Fibroblast of peridontal ligament (primary cell): Measurements from ENCODE around the gene NDUFA3.

Experiments used
- DNase-seq: peaks from one replicate; pipeline ENCODE4 v3.0.0-alpha.2; 2010; ENCODE audit errors: extremely low read depth

Gene NDUFA3

DNA sequence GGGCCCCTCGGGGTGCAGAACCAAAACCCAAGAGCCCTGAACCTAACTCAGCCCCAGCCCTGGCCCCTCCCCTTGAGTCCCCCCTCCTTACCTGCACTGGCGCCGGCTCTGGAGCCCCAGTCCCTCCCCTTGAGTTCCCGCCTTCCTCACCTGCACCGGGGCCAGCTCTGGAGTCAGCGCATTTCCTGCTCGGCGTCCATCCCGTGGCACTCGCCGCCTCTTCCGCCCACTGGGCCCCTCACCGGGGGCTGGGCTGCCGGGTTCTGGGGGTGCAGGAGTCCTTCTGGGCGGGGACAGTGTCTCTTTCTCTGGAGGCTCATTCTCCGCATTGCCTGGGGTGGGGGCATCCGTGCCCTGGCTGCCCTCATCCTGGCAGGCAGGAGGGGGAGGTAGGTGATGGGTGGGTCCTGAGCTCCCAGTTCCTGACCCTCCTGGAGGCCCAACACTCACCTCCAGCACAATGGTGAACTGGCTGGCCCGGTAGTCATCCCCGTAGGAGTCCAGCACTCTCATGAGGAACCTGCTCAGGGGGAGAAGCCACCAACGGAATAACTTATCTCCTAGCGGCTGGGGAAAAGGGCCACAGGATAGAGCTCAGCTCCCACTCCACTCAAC, 5.3 kb downstream of the NDUFA3 start:
- DNase-seq = no peak

DNA sequence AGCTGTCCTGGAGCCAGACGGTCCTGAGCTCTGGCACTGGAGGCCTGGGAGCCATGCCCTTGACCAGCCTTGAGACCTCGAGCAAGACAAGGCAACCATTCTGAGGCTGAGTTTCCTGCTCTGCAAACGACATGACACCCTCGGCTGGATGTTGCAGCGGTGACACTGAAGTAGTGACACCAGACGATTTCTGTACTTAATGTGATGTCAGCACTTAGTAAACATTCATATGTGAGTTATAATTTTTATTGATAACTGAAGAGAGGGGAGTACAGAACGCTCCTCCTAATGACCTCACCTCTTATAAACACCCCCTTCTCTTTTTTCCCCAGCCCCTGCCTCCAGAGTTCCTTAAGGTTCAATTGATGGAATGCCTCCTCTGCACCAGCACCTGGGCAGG, 5.8 kb downstream of the NDUFA3 start:
- DNase-seq = no peak

DNA sequence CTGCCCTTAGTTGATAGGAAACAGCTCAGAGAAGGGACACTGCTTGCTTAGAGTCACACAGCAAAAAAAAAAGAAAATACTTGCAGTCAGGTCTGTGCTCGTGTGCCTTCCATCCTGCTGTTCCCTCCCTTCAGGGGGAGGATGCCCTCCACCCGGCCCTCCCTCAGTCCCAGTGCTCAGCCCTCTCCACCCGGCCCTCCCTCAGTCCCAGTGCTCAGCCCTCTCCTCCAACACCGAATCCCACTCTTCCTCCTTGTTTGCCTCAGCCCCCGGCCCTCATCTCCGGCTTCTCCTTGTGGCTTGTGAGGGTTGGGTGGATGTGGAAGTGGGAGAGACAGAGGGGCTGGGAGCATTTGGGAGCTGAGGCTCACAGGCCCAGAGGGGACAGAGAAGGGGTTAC, 7.0 kb downstream of the NDUFA3 start:
- DNase-seq = no peak

DNA sequence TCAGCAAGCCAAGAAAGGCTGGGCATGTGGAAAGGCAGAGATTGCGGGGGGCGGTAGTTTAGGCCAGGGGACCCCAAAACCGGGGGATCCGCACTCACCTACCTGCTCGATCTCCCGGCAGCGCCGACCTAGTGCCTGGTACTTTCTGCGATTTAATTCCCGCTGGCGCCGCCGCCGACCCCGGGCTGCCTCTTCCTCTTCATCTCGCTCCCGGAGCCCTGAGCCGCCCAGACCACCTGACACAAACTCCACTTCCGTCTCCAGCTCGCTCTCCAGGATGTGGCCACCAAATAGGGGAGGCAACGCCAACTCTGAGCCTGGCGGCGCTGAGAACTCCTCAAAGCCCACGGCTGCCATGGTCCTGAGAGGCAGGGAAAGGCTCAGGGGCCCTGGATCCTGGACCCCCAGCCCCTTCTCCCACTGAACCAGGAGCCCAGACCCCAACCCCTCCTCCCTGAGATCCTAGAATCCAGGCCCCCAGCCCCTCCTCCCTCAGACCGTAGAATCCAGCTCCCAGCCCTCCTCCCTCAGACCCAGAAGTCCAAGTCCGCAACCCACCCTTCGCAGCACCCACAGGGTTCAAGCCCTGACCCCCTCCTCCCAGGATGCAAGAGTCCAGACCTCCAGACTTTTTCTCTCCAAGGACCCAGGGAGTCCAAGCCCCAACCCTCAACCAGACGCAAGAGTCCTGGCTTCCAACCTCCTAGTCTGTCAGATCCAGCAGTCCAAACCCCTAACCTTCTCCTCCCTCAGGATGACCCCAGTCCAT, 11.9 kb downstream of the NDUFA3 start:
- peak; percentile 30 for DNase-seq

DNA sequence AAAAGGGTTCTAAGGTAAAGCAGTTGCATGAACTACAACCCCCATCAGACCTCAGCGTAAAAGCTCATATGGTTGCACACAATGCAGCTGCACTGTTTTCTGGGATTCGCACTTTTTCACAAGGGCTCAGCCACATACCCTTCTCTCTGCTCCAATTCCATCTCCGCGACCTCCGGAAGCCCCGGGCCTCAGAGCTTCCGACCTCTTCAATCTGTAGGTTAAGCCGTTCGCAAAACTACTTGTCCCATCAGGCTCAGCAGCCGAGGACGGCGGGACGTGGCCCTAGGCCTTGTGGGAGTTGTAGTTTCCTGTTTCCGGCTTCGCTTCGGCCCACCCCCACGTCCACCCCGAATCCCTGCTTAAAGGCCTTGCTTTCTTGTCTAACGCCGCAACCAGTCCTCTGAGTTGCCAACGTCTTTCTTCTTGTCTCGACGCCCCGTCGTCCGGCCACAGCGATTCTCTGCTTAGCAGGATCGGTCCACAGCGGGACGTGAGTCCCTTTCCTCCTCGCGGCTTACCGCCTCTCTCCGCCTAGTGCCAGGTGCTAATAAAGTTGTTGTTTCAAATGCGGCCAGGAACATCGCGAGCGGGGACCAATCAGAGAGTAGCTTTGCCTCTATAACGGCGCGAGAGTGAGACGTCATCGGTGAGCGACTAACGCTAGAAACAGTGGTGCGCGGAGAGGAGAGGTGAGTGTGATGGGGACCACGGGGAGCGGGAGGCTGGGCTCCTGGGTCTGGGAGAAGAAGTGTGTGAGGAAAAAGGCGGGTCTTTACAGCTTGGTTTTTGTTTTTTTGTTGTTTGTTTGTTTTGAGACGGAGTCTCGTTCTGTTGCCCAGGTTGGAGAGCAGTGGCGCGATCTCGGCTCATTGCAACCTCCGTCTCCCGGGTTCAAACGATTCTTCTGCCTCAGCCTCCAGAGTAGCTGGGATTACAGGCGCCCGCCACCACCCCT, 12.7 kb downstream of the NDUFA3 start, which contains the start of the genes PRPF31 and TFPT:
Gene PRPF31 (plus strand): TSS at position 646 of the 955 bp plus-strand sequence. CDS start 2,525 bp downstream, outside the sequence.
Gene TFPT (minus strand): TSS at position 549 of the 955 bp plus-strand sequence. CDS start 388 bp downstream, at position 161.
- peak; percentile 99 for DNase-seq

DNA sequence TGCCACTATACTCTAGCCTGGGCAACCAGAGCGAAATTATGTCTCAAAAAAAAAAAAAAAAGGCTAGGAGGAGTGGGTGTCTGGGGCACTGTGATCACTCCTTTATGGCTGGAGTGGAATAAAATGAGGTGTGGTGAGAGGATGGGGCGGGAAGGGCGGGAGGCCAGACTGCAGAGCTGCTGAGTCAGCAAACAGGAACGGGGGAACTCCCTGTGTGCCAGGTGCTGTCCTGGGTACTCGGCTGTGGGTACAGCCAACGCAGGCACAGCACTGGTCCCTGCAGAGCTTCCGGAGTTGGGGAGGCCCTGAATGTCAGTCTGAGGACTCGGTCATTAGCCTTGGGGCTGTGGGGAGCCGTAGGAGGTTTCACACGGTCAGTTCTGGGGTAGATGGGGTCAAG, 18.6 kb downstream of the NDUFA3 start:
- DNase-seq = no peak

DNA sequence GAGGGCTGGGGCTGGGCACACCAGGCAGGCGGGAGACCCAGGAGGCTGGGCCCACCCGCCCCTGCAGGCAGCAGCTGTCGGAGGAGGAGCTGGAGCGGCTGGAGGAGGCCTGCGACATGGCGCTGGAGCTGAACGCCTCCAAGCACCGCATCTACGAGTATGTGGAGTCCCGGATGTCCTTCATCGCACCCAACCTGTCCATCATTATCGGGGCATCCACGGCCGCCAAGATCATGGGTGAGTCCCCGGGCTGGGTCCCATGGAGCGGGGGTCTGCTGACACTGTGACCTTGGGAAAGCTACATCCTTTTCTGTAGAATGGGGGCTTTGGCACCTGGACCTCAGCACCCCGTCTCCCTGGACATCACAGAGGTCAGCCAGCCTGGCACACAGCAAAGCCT, 21.0 kb downstream of the NDUFA3 start:
- no peak for DNase-seq

DNA sequence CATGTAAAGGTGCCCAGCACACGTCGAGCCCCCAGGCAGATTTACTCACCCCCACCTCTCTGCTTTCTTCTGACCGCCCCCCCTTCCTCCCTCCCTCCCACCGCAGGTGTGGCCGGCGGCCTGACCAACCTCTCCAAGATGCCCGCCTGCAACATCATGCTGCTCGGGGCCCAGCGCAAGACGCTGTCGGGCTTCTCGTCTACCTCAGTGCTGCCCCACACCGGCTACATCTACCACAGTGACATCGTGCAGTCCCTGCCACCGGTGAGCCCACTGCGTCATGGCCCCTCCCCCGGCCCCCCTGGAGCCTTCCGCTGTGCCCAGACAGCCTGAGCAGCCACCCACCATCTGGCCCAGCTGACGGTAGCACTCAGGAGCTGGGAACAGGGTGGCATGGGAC, 21.7 kb downstream of the NDUFA3 start:
- no peak for DNase-seq

DNA sequence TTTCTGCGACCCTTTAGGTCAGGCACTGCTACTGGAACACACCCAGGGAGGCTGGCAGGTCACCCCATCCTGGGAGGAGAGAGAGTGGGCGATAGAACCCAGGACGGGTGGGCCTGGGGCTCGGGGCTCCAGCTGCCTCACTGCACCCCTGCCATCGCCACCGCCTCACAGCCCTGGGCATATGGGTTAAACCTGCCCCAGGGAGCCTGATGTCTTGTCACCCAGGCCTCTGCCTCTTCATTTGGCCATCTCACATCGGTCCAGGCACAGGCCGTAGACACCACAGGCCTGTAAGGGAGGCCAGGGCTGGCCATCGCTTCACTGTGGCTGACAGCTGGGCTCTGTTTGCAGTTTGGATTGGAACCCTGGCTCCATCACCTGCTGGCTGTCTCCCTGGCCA, 23.1 kb downstream of the NDUFA3 start:
- no peak for DNase-seq

DNA sequence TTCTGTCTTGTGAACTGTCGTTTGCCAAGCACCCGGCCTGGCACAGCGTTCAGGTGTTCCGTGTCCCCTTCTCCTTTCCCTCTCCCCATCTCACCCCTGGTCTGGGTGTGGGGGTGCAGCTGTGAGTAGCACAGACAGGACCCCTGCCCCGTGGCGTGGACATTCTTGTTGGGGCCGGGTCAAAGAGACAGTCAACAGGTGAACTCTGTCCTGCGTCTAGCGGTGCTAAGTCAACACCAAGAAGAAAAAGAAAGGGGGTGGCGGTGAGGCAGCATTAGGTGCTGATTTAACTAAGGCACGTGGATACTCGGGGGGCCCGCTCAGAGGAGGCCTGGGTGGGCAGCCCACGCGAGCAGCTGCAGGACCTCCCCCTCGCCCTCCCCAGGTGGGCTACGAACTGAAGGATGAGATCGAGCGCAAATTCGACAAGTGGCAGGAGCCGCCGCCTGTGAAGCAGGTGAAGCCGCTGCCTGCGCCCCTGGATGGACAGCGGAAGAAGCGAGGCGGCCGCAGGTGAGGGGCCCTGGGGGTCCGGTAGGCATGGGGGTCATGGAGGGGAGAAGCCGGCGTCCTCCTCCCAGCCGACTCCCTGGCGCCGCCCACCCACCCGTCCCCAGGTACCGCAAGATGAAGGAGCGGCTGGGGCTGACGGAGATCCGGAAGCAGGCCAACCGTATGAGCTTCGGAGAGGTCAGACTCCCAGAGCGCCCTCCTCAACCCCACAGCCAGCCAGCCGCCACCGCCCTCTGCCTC, 25.2 kb downstream of the NDUFA3 start:
- no peak for DNase-seq

DNA sequence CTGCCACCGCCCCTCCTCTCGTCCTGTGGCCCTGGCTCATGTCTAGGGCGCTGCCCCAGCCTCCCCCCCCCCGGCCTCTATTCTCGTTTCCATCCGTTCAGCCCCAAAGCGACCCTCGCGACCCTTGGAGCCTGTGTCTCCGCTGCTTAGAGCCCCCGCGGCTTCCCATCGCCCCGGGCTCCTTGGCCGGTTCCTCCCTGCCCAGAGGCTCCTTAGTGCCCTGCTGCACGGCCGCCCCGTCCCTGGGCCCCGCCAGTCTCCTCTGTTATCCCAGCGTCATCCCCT, 25.7 kb downstream of the NDUFA3 start:
- DNase-seq = no peak

DNA sequence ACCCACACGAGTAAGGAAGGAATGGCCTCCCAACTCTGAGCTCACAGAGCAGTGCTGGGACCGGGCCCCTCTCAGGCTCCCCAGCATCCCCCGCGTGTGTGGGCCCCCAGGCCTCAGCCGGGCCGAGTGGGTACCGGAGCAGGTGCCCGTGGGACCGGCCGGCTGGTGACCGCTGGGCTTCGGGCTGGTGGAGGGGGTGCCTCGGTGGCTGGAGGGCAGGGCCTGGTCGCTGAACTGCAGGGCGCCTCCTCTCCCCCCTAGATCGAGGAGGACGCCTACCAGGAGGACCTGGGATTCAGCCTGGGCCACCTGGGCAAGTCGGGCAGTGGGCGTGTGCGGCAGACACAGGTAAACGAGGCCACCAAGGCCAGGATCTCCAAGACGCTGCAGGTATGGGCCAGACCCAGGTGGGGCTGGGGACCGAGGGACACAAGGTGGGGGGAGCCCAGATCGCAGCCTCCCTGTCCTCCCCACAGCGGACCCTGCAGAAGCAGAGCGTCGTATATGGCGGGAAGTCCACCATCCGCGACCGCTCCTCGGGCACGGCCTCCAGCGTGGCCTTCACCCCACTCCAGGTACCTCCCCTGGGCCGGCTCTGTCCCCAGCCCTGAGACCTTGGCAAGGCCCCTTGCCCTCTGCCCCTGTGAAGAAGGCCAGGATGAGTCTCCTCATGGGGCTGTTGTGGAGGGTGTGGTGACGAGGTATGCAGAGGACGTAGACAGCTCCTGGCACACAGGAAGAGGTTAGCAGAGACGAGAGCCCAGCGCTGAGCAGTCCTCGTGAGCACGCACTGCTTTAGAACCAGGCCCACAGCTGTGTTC, 26.4 kb downstream of the NDUFA3 start:
- no peak for DNase-seq

DNA sequence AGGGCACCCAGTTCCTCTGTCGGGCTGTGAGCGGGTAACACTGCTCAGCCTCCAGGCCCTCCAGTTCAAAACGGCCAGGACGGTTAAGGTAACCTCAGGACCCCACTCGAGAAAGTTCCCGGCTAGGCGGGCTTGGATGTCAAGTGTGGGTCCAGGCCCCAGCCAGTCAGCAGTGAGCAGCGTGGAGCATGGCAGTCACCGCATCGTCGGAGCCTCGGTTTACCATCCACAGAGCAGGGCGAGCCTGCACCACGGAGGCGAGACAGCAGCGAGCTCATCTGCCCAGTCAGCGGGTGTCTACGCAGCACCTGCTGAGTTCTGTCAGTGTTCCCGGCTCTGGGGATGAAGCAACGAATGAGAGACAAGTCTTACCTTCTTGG, 27.0 kb downstream of the NDUFA3 start:
- no peak for DNase-seq

DNA sequence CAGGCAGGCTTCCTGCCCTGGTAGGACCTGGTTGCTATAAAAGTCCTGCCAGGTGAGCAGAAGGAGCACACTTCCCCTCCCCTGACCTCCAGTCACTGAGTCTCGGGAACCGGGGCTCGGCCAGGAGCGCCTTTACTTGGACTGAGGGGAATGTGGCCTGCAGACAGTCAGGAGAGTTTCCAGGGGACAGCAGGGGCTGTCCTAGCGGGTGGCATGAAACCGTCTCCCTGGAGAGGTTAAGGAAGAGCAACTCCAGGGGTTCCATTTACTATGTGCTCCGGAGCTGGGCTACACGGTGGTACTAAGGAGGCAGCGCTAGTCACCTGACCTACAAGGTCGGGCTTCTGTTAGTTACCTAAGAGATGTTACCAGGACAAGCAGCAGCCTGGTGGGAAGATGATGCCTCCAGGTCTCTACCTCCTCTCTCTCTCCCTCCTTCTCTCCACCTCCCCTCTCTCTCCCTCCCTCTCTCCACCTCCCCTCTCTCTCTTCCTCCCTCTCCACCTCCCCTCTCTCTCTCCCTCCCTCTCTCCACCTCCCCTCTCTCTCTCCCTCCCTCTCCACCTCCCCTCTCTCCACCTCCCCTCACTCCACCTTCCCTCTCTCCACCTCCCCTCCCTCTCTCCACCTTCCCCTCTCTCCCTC, 30.8 kb downstream of the NDUFA3 start:
- no peak for DNase-seq

DNA sequence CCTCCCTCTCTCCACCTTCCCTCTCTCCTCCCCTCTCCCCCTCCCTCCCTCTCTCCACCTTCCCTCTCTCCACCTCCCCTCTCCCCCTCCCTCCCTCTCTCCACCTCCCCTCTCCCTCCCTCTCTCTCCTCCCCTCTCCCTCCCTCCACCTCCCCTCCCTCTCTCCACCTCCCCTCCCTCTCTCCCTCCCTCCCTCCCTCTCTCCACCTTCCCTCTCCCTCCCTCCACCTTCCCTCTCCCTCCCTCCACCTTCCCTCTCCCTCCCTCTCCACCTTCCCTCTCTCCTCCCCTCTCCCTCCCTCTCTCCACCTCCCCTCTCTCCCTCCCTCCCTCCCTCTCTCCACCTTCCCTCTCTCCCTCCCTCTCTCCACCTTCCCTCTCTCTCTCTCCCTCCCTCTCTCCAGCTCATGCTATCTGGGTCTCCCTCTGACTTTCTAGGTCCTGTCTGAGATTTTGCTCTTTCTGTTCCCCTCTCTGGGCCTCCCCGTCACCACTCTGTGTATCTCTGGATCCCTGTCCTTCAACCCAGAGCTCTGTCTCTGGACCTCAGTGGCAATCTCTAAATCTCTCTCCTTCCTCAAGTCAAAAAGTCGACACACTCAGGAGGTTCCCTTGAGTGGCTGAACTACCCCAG, 31.4 kb downstream of the NDUFA3 start:
- no peak for DNase-seq

DNA sequence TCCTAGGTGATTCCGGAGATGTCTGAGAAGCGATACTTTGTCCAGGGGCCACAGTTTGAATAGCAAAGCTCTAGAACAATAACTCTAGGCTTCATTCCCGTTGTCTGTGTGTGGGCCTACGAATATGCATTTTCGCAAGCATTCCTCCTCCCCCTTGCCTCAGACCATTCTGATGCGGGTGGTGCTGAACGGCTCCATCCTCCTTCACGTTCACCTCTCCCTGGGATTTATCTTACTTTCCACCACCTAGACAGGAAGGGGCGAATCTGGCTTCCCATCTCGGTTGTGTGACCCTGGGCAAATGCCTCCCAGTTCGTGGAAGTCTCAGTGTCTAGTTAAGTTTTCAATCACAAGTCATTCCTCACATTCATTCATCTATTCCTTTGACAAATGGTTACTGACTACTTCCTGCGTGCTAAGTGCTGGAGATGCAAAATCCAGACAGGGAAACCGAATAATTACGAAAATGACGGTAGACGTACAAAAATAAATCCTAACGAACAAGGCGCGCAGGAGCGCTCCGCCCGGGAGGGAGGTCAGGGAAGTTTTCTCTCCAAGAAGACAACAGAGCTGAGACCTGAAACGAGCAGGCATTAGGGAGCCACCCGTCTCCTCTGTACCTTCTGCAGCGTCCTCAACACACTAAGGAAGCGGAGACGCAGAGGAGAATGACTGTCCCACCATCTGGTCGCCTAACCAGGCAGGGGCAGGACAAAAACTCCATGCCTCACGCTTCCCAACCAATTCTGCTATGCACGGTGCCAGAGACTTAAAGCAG, 33.6 kb downstream of the NDUFA3 start:
- DNase-seq = peak; percentile 25

DNA sequence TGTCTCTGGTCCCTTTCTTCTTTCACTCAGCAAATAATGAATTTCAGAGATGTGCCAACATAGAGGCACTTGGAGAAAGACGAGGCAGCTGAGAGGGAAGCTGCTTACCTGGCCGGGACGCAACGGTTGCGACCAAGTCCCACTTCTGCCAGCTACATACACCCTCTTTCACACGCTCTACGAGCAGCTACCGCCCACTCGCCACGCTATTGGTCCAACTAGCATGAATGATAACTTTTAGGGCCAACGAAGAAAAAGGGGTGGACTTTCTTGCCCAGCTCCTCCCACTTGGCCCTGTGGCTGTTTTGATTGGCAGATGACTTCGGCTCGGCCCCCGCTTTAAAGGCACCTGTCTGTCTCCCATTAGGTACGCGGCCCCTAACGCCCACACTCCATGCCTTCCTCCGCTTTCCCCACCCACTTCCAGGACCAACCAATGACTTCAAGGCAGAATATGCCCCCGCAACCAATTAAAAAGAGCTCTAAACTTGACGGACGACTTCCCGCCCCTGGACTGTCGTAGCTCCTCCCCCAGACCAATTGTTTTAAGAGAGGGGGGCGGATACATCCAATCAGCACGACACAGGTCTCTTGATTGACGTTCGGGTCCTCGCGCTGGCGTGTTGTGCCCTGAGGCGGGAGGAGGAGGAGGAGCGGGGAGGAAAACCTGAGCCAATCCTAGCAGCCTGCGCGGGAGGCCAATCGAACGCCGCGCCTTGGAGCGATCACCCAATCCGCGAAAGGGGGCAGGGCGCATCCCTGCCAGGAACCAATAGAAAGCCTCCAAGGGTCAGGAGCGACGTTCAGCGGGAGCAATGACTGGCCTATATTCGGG, 34.4 kb downstream of the NDUFA3 start:
- DNase-seq = peak; percentile 100
